H7 (cell line): ENCODE results near the gene UROC1. TPM values are rescaled to one million over a fixed set of nuclear protein-coding genes. Genes with fewer than 3 reads are reported as not detected.

Experiments used
- DNase-seq: peaks from one replicate; pipeline ENCODE4 v3.0.0; 2012
- H3K27me3 ChIP-seq: 2 replicates; pipeline ENCODE4 v1.6.0; 2011; ENCODE audit warnings: mild to moderate bottlenecking, low read length; ENCODE audit not compliant: control insufficient read depth, insufficient read depth
- H3K36me3 ChIP-seq: replicated peaks from 2 replicates; pipeline ENCODE4 v1.5.1; 2011; ENCODE audit warnings: low read length; ENCODE audit not compliant: control insufficient read depth, insufficient read depth
- H3K4me3 ChIP-seq: 2 replicates; pipeline ENCODE4 v1.5.1; 2011; ENCODE audit warnings: low read depth, mild to moderate bottlenecking, control low read depth, low read length, moderate library complexity; ENCODE audit not compliant: insufficient read depth
- total RNA-seq: library from RNA; depleted of rRNA; stranded (reverse); fragments of >200 nt; shearing (Covaris generic); gene quantifications from 2 replicates; pipeline ENCODE4 v1.2.3, GENCODE V29; 2014

The UROC1 gene
- total RNA-seq, 1 experiment from 2014 or later = not detected

GRCh38 chr3:126467611-126467955 lies 50.0 kb downstream of the UROC1 start:
- no peak for DNase-seq
- Histone ChIP-seq H3K4me3 (no peak overlapping the region), H3K27me3 (no peaks in the 10 kb centered on the region), H3K36me3 (peaks cover 55% of the 10 kb centered on the region)

- Histone ChIP-seq H3K36me3 (peaks cover 59% of the 10 kb centered on the region), H3K4me3 (no peak overlapping the region), H3K27me3 (no peaks in the 10 kb centered on the region)
- no peak for DNase-seq
Measured at GRCh38 chr3:126466886-126467610, 50.5 kb downstream of the UROC1 start.

GRCh38 chr3:126465928-126466544 lies 51.5 kb downstream of the UROC1 start:
- Histone ChIP-seq H3K27me3 (no peaks in the 10 kb centered on the region), H3K4me3 (no peak overlapping the region), H3K36me3 (peaks cover 65% of the 10 kb centered on the region)
- no peak for DNase-seq

GRCh38 chr3:126464997-126465396 lies 52.6 kb downstream of the UROC1 start:
- Histone ChIP-seq H3K27me3 (no peaks in the 10 kb centered on the region), H3K36me3 (peaks cover 64% of the 10 kb centered on the region), H3K4me3 (no peak overlapping the region)
- DNase-seq = no peak

GRCh38 chr3:126464494-126464893 lies 53.1 kb downstream of the UROC1 start:
- H3K27me3 ChIP-seq = no peaks in the 10 kb centered on the region
- H3K4me3 ChIP-seq = no peak overlapping the region
- H3K36me3 ChIP-seq = peaks cover 65% of the 10 kb centered on the region
- DNase-seq = no peak

GRCh38 chr3:126464093-126464492 lies 53.5 kb downstream of the UROC1 start:
- H3K36me3 ChIP-seq = peaks cover 66% of the 10 kb centered on the region
- no peak for DNase-seq
- H3K4me3 ChIP-seq = no peak overlapping the region
- no peaks in the 10 kb centered on the region for H3K27me3 ChIP-seq

- no peak overlapping the region for H3K4me3 ChIP-seq
- H3K36me3 ChIP-seq = peaks cover 64% of the 10 kb centered on the region
- DNase-seq = no peak
- H3K27me3 ChIP-seq = no peaks in the 10 kb centered on the region
Measured at GRCh38 chr3:126463521-126463920, 54.1 kb downstream of the UROC1 start.

- H3K27me3 ChIP-seq = no peaks in the 10 kb centered on the region
- DNase-seq = no peak
- peaks cover 60% of the 10 kb centered on the region for H3K36me3 ChIP-seq
- no peak overlapping the region for H3K4me3 ChIP-seq
Measured at GRCh38 chr3:126461450-126462070, 56.0 kb downstream of the UROC1 start.

- DNase-seq = no peak
- no peak overlapping the region for H3K4me3 ChIP-seq
- peaks cover 52% of the 10 kb centered on the region for H3K36me3 ChIP-seq
- no peaks in the 10 kb centered on the region for H3K27me3 ChIP-seq
Measured at GRCh38 chr3:126460381-126460780, 57.2 kb downstream of the UROC1 start.

- Histone ChIP-seq H3K36me3 (peaks cover 46% of the 10 kb centered on the region), H3K4me3 (no peak overlapping the region), H3K27me3 (no peaks in the 10 kb centered on the region)
- DNase-seq = no peak
Measured at GRCh38 chr3:126459763-126460127, 57.8 kb downstream of the UROC1 start.

- no peak for DNase-seq
- H3K4me3 ChIP-seq = no peak overlapping the region
- no peaks in the 10 kb centered on the region for H3K27me3 ChIP-seq
- H3K36me3 ChIP-seq = peaks cover 45% of the 10 kb centered on the region
Measured at GRCh38 chr3:126459111-126459762, 58.3 kb downstream of the UROC1 start.

GRCh38 chr3:126456766-126457388 lies 60.7 kb downstream of the UROC1 start:
- Histone ChIP-seq H3K27me3 (no peaks in the 10 kb centered on the region), H3K4me3 (no peak overlapping the region), H3K36me3 (peaks cover 34% of the 10 kb centered on the region)
- no peak for DNase-seq

GRCh38 chr3:126456211-126456610 lies 61.4 kb downstream of the UROC1 start:
- peaks cover 28% of the 10 kb centered on the region for H3K36me3 ChIP-seq
- H3K4me3 ChIP-seq = no peak overlapping the region
- no peak for DNase-seq
- no peaks in the 10 kb centered on the region for H3K27me3 ChIP-seq

GRCh38 chr3:126454437-126455198 lies 63.0 kb downstream of the UROC1 start:
- H3K36me3 ChIP-seq = peaks cover 17% of the 10 kb centered on the region

More at GRCh38 chr3:126454437-126455198, 63.0 kb downstream of the UROC1 start:
- Histone ChIP-seq H3K27me3 (no peaks in the 10 kb centered on the region), H3K4me3 (no peak overlapping the region)
- no peak for DNase-seq
